CD4-positive, alpha-beta T cell (primary cell): ENCODE results near the gene CFAP99. TPM values are rescaled to one million over a fixed set of nuclear protein-coding genes. Genes with fewer than 3 reads are reported as not detected.
A peak's percentile ranks its signal among the peaks of the same experiment; 100 is the strongest.

Experiments
- ATAC-seq: fragments of 200-7000 bp; cut with Tn5 transposase; one replicate; pipeline ENCODE4 v1.10.0; 2022; ENCODE audit warnings: mild to moderate bottlenecking; ENCODE audit not compliant: poor library complexity
- CTCF ChIA-PET: fragments of 350-600 bp; sonication (Branson Sonifier 250); formaldehyde crosslinking; loops from one replicate; lab custom pipeline; 2021; ENCODE audit warnings: antibody characterized with exemption, inconsistent platforms; lab: Charles Lee
- POLR2A ChIA-PET: fragments of 350-600 bp; sonication (Branson Sonifier 250); formaldehyde crosslinking; loops from one replicate; lab custom pipeline; 2021; ENCODE audit warnings: antibody characterized with exemption, inconsistent platforms; lab: Charles Lee
- DNase-seq, 14 experiments: peaks; one replicate each; pipeline ENCODE4 v3.0.0-alpha.2; 2013 to 2020; ENCODE audit warnings: mixed read lengths in 2 of 14
- H3K27ac ChIP-seq, 2 donors: one replicate each; pipeline versions ENCODE4 v1.5.1 to v1.7.0; 2013; ENCODE audit warnings: low read length in 2 of 2, low read depth in 1 of 2, mild to moderate bottlenecking in 1 of 2
- H3K27me3 ChIP-seq, 2 experiments: 1 replicate in 1 of 2; 2 replicates in 1 of 2; pipeline versions ENCODE4 v1.6.1 to v1.7.0; 2013; ENCODE audit warnings: low read length in 2 of 2, control low read depth in 1 of 2, mild to moderate bottlenecking in 1 of 2, moderate library complexity in 1 of 2; ENCODE audit not compliant: insufficient read depth in 2 of 2, control insufficient read depth in 1 of 2
- H3K36me3 ChIP-seq: one replicate; pipeline ENCODE4 v1.6.1; 2013; ENCODE audit warnings: low read length, control low read depth; ENCODE audit not compliant: insufficient read depth
- H3K4me1 ChIP-seq: one replicate; pipeline ENCODE4 v1.6.1; 2013; ENCODE audit warnings: low read length, control low read depth; ENCODE audit not compliant: insufficient read depth
- H3K4me3 ChIP-seq: one replicate; pipeline ENCODE4 v1.5.1; 2013; ENCODE audit warnings: mild to moderate bottlenecking, low read length, moderate library complexity
- H3K9me3 ChIP-seq, 2 experiments: 1 replicate in 1 of 2; 2 replicates in 1 of 2; pipeline versions ENCODE4 v1.6.1 to v1.7.0; 2013; ENCODE audit warnings: low read length in 2 of 2, mild to moderate bottlenecking in 2 of 2, control low read depth in 1 of 2, moderate library complexity in 1 of 2; ENCODE audit not compliant: control insufficient read depth in 1 of 2, insufficient read depth in 1 of 2
- H3K27ac Mint-ChIP-seq: one replicate; pipeline ENCODE4 v1.8.0; 2020; ENCODE audit warnings: mixed read lengths
- H3K27me3 Mint-ChIP-seq: one replicate; pipeline ENCODE4 v1.8.0; 2021; ENCODE audit warnings: mixed read lengths
- H3K36me3 Mint-ChIP-seq: one replicate; pipeline ENCODE4 v1.8.0; 2021; ENCODE audit warnings: low read depth, mixed read lengths
- H3K4me1 Mint-ChIP-seq: one replicate; pipeline ENCODE4 v1.8.0; 2021; ENCODE audit warnings: low read depth, mixed read lengths
- H3K4me3 Mint-ChIP-seq: one replicate; pipeline ENCODE4 v1.8.0; 2020; ENCODE audit warnings: mild to moderate bottlenecking, mixed read lengths
- H3K9me3 Mint-ChIP-seq: one replicate; pipeline ENCODE4 v1.8.0; 2020; ENCODE audit warnings: mixed read lengths
- intact Hi-C, 2 experiments: fragments of 100-400 bp; cut with DNase I in 1 of 2; cut with micrococcal nuclease in 1 of 2; formaldehyde crosslinking; loops; one replicate each; pipeline versions ENCODE4 v1.15.1 to v1.9.0; 2023 to 2025; cut with DNase I, micrococcal nuclease
- total RNA-seq, 174 experiments: library from RNA in 2 of 174; stranded (reverse) in 2 of 174; gene quantifications; one replicate each; pipeline ENCODE4 v1.2.3 and lab custom pipeline; 2021 to 2026
- TF ChIP-seq, protein P1 (sequence below): fragments of 200-600 bp; IDR thresholded peaks from one replicate; pipeline ENCODE4 v1.8.0; 2022; ENCODE audit warnings: antibody characterized with exemption, mild to moderate bottlenecking

The CFAP99 gene
- total RNA-seq, 2 experiments from 2014 or later, result 0.17 TPM; not detected in 1

DNA sequence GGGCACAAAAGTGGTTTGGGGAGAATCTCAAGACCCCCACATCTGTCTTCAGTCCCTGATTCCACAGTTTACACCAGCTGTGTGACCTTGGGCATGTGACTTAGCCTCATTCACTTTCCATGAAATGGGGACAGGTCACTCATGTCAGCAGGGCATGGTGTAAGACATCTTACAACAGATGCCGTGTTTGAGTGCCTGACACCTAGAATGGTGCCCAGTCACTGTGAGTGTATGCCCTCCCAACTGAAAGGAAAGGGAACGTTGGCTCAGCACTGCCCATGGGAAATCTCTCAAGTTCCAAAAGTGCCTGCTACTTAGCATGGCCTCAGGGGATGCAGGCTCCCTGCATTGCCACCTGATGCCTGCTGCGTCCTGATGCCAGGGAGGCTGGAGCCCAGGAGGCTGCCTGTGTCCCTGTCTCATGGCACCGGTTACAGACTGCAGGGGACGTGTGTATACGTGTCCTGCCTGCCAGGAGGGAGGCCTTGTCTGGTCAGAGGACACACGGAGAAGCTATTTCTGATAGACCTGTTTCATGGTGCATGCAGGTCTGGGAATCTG, 82.4 kb downstream of the CFAP99 start:
- Histone ChIP-seq H3K36me3 (peaks cover 77% of the 10 kb centered on the region), H3K9me3 (no peaks in the 10 kb centered on the region), H3K4me3 (no peak overlapping the region), H3K27me3 (no peaks in the 10 kb centered on the region), H3K27ac (no peak overlapping the region), H3K4me1 (no peaks in the 10 kb centered on the region)
- Mint-ChIP-seq H3K36me3 (peaks cover 83% of the 10 kb centered on the region), H3K27me3 (no peaks in the 10 kb centered on the region), H3K9me3 (no peaks in the 10 kb centered on the region), H3K4me1 (peaks cover 6% of the 10 kb centered on the region), H3K27ac (peak overlapping the region; percentile 32), H3K4me3 (no peak overlapping the region)
- intact Hi-C loops, result no loop called here
- CTCF ChIA-PET, result no interaction called here
- POLR2A ChIA-PET, result interaction anchor here (1.4 kb wide), 1 partner anchor 16 kb away, joined by 4 read pairs; no protein-coding TSS in a partner anchor
- DNase-seq (no peak), ATAC-seq (no peak)
- TF ChIP-seq, protein P1, sequence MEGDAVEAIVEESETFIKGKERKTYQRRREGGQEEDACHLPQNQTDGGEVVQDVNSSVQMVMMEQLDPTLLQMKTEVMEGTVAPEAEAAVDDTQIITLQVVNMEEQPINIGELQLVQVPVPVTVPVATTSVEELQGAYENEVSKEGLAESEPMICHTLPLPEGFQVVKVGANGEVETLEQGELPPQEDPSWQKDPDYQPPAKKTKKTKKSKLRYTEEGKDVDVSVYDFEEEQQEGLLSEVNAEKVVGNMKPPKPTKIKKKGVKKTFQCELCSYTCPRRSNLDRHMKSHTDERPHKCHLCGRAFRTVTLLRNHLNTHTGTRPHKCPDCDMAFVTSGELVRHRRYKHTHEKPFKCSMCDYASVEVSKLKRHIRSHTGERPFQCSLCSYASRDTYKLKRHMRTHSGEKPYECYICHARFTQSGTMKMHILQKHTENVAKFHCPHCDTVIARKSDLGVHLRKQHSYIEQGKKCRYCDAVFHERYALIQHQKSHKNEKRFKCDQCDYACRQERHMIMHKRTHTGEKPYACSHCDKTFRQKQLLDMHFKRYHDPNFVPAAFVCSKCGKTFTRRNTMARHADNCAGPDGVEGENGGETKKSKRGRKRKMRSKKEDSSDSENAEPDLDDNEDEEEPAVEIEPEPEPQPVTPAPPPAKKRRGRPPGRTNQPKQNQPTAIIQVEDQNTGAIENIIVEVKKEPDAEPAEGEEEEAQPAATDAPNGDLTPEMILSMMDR, result no peak

DNA sequence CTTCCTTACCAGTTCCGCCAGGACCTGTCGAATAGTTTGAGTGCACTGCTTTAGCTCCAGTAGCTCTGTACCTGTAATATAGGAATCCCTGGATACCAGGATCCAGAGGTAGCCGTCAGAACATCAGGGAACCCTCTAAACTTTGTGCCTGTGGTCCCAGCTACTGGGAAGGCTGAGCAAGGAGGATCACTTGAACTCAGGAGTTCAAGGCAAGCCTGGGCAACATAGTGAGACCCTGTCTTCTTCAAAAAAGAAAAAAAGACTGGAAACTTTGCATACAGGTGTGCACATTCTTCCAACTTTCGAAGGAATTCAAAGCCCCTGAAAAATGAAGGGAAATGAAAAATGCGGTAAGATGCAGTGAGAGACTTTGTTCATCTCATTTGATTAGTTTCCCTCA, 85.1 kb downstream of the CFAP99 start:
- DNase-seq (no peak), ATAC-seq (no peak)
- Mint-ChIP-seq H3K4me1 (peaks cover 21% of the 10 kb centered on the region), H3K9me3 (no peaks in the 10 kb centered on the region), H3K27me3 (no peaks in the 10 kb centered on the region), H3K36me3 (peaks cover 80% of the 10 kb centered on the region), H3K27ac (peak overlapping the region; percentile 56), H3K4me3 (no peak overlapping the region)
- ChIA-PET CTCF (no interaction called here), POLR2A (interaction anchor here (1.0 kb wide), 1 partner anchor 33 kb away, joined by 3 read pairs; the partner anchor contains the start of gene FAM193A)
- H3K27me3 ChIP-seq, result no peaks in the 10 kb centered on the region
- H3K9me3 ChIP-seq, result no peaks in the 10 kb centered on the region
- no peaks in the 10 kb centered on the region for H3K4me1 ChIP-seq
- intact Hi-C loops, result no loop called here
- no peak overlapping the region for H3K4me3 ChIP-seq
- H3K27ac ChIP-seq, result no peak overlapping the region
- H3K36me3 ChIP-seq, result peaks cover 68% of the 10 kb centered on the region
- TF ChIP-seq, protein P1, result no peak

DNA sequence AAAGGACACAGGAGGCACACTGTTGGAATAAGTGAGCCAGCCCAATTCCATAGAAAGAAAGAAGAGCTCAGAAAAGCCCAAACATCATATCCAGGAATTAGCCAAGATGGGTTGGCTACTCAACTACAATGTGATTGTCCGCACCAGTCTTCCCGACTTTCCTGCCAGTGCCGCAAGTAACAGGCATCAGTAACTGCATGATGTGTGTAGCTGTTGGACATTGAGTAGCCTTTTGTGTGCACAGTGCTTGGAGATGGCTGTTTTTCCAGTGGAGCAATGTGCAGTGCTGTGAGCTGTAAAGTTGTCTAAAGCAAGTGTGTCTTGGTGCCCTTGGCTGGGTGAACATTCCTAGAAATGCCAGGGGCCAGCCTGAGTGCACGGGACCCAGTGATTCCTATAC, 88.5 kb downstream of the CFAP99 start:
- Mint-ChIP-seq H3K27me3 (no peaks in the 10 kb centered on the region), H3K4me3 (no peak overlapping the region), H3K36me3 (peaks cover 71% of the 10 kb centered on the region), H3K27ac (peak overlapping the region; percentile 36), H3K4me1 (peaks cover 19% of the 10 kb centered on the region), H3K9me3 (no peaks in the 10 kb centered on the region)
- CTCF ChIA-PET, result no interaction called here
- Histone ChIP-seq H3K36me3 (peaks cover 62% of the 10 kb centered on the region), H3K4me1 (peaks cover 15% of the 10 kb centered on the region), H3K4me3 (no peak overlapping the region), H3K27me3 (no peaks in the 10 kb centered on the region), H3K9me3 (no peaks in the 10 kb centered on the region), H3K27ac (no peak overlapping the region)
- TF ChIP-seq, protein P1, result no peak
- intact Hi-C loops, result no loop called here
- DNase-seq, result no peak
- POLR2A ChIA-PET, result interaction anchor here (1.1 kb wide), 1 partner anchor 38 kb away, joined by 3 read pairs; the partner anchor contains the start of gene RNF4
- ATAC-seq, result no peak
